Femur (tissue), 1 donor: ENCODE results near the gene DSG3.

ENCODE experiments used
- DNase-seq: peaks from one replicate; pipeline ENCODE4 v3.0.0-alpha.2; 2017

Gene DSG3

GRCh38 chr18:31447530-31448191 lies at the start of gene DSG3:
Gene DSG3, plus strand, starts transcription at chr18:31447741. Its CDS starts 137 bp downstream, at chr18:31447878.
- no peak for DNase-seq

GRCh38 chr18:31398191-31398590 lies 49.4 kb upstream of the DSG3 start:
- no peak for DNase-seq

GRCh38 chr18:31399306-31400032 lies 48.1 kb upstream of the DSG3 start:
- DNase-seq: no peak

- DNase-seq: no peak
Observed at GRCh38 chr18:31401156-31402025, 46.1 kb upstream of the DSG3 start.

GRCh38 chr18:31402026-31402373 lies 45.5 kb upstream of the DSG3 start:
- no peak for DNase-seq

- DNase-seq: no peak
Observed at GRCh38 chr18:31403409-31403808, 44.1 kb upstream of the DSG3 start.

- no peak for DNase-seq
Observed at GRCh38 chr18:31407649-31408048, 39.9 kb upstream of the DSG3 start.

- DNase-seq: no peak
Observed at GRCh38 chr18:31409276-31409675, 38.3 kb upstream of the DSG3 start.

- no peak for DNase-seq
Observed at GRCh38 chr18:31410716-31411483, 36.6 kb upstream of the DSG3 start.

- DNase-seq: no peak
Observed at GRCh38 chr18:31413137-31413536, 34.4 kb upstream of the DSG3 start.

GRCh38 chr18:31417850-31418249 lies 29.7 kb upstream of the DSG3 start:
- no peak for DNase-seq

GRCh38 chr18:31419457-31419932 lies 28.0 kb upstream of the DSG3 start:
- no peak for DNase-seq

- DNase-seq: no peak
Observed at GRCh38 chr18:31420032-31420431, 27.5 kb upstream of the DSG3 start.

- no peak for DNase-seq
Observed at GRCh38 chr18:31420524-31420923, 27.0 kb upstream of the DSG3 start.

- no peak for DNase-seq
Observed at GRCh38 chr18:31424383-31424988, 23.1 kb upstream of the DSG3 start.

- no peak for DNase-seq
Observed at GRCh38 chr18:31426021-31426420, 21.5 kb upstream of the DSG3 start.

GRCh38 chr18:31426871-31427406 lies 20.6 kb upstream of the DSG3 start:
- no peak for DNase-seq

- DNase-seq: no peak
Observed at GRCh38 chr18:31428211-31428610, 19.3 kb upstream of the DSG3 start.

GRCh38 chr18:31429623-31430022 lies 17.9 kb upstream of the DSG3 start:
- DNase-seq: no peak

- no peak for DNase-seq
Observed at GRCh38 chr18:31430072-31430471, 17.5 kb upstream of the DSG3 start.

- DNase-seq: no peak
Observed at GRCh38 chr18:31430554-31430953, 17.0 kb upstream of the DSG3 start.

GRCh38 chr18:31432316-31432715 lies 15.2 kb upstream of the DSG3 start:
- no peak for DNase-seq
